Fibroblast of upper back skin (primary cell): Measurements from ENCODE around the gene HOOK1.
A peak's percentile ranks its signal among the peaks of the same experiment; 100 is the strongest.
"Not testable (repeated sequence)": the region's sequence is repeated elsewhere in the genome, so short reads cannot be mapped to it uniquely, and the experiment has no call there.

Source experiments
- DNase-seq: peaks from one replicate; pipeline ENCODE4 v3.0.0-alpha.2; 2013

HOOK1 gene

GRCh38 chr1:59827055-59827643, 12.4 kb downstream of the HOOK1 start:
- no peak for DNase-seq

GRCh38 chr1:59828160-59828559, 13.4 kb downstream of the HOOK1 start:
- DNase-seq, result no peak

GRCh38 chr1:59831529-59831928, 16.8 kb downstream of the HOOK1 start:
- DNase-seq, result no peak

GRCh38 chr1:59833022-59833421, 18.3 kb downstream of the HOOK1 start:
- DNase-seq, result peak; percentile 3

GRCh38 chr1:59833991-59834390, 19.2 kb downstream of the HOOK1 start:
- DNase-seq, result peak; percentile 16

GRCh38 chr1:59837857-59838256, 23.1 kb downstream of the HOOK1 start:
- DNase-seq, result not testable (repeated sequence)

- no peak for DNase-seq
These were observed 30.3 kb downstream of the HOOK1 start for GRCh38 chr1:59845091-59845490.

GRCh38 chr1:59846209-59846894, 31.6 kb downstream of the HOOK1 start:
- DNase-seq, result no peak

- DNase-seq, result no peak
These were observed 32.1 kb downstream of the HOOK1 start for GRCh38 chr1:59846895-59847282.

GRCh38 chr1:59852117-59852516, 37.4 kb downstream of the HOOK1 start:
- DNase-seq, result no peak

- DNase-seq, result not testable (repeated sequence)
These were observed 40.5 kb downstream of the HOOK1 start for GRCh38 chr1:59855297-59855696.

- no peak for DNase-seq
These were observed 42.1 kb downstream of the HOOK1 start for GRCh38 chr1:59856725-59857338.

GRCh38 chr1:59857679-59858354, 43.1 kb downstream of the HOOK1 start:
- no peak for DNase-seq

GRCh38 chr1:59866462-59866861, 51.7 kb downstream of the HOOK1 start:
- DNase-seq, result no peak

GRCh38 chr1:59871746-59872145, 57.0 kb downstream of the HOOK1 start:
- no peak for DNase-seq

GRCh38 chr1:59877108-59877682, 62.4 kb downstream of the HOOK1 start:
- no peak for DNase-seq

- no peak for DNase-seq
These were observed 63.6 kb downstream of the HOOK1 start for GRCh38 chr1:59878370-59878769.

GRCh38 chr1:59879574-59879973, 64.8 kb downstream of the HOOK1 start:
- DNase-seq, result peak; percentile 57

- no peak for DNase-seq
These were observed 65.3 kb downstream of the HOOK1 start for GRCh38 chr1:59879996-59880505.

- DNase-seq, result no peak
These were observed 66.0 kb downstream of the HOOK1 start for GRCh38 chr1:59880735-59881134.

- DNase-seq, result no peak
These were observed 70.5 kb downstream of the HOOK1 start for GRCh38 chr1:59885160-59885832.
